HG03432 (cell line): ENCODE measurements around the gene ACSBG1.

Experiments used
- ATAC-seq: cut with Tn5 transposase; IDR thresholded peaks from one replicate; pipeline ENCODE4 v1.9.1; 2021; ENCODE audit warnings: mild to moderate bottlenecking, moderate library complexity; ENCODE audit not compliant: unreplicated experiment

The ACSBG1 gene

GRCh38 chr15:78133801-78134200 is 100.6 kb downstream of the ACSBG1 start:
- no peak for ATAC-seq

- ATAC-seq = peak; percentile 88
These were observed 102.9 kb downstream of the ACSBG1 start, which contains the start of gene CIB2 for GRCh38 chr15:78131295-78132061. Gene CIB2 (minus strand): TSS chr15:78131445. CDS start chr15:78131215, 230 bp downstream.

- peak; percentile 41 for ATAC-seq
These were observed 103.7 kb downstream of the ACSBG1 start for GRCh38 chr15:78130466-78131294.

- no peak for ATAC-seq
These were observed 104.5 kb downstream of the ACSBG1 start for GRCh38 chr15:78129751-78130287.

- no peak for ATAC-seq
These were observed 105.2 kb downstream of the ACSBG1 start for GRCh38 chr15:78129077-78129750.

GRCh38 chr15:78127882-78128281 is 106.5 kb downstream of the ACSBG1 start:
- ATAC-seq = no peak

GRCh38 chr15:78125267-78125666 is 109.1 kb downstream of the ACSBG1 start:
- ATAC-seq = no peak

GRCh38 chr15:78120523-78120922 is 113.8 kb downstream of the ACSBG1 start:
- ATAC-seq = no peak
